ENCODE results near the gene PCDHB11. TPM values are rescaled to one million over a fixed set of nuclear protein-coding genes. Genes with fewer than 3 reads are reported as not detected.

Gene PCDHB11
- total RNA-seq: 0.77 and 1.7 TPM in 2 replicates
- polyA plus RNA-seq: 0.11 and 0.36 TPM in 2 replicates
- polyA plus RNA-seq (2012): 0.09 and 0.26 TPM in 2 replicates
- polyA minus RNA-seq (ENCODE audit: low replicate concordance): not detected in 2 replicates

- Histone ChIP-seq H4K20me1 (ENCODE audit: control insufficient read depth, extremely low read depth, insufficient read depth, low read length) (no peaks in the 10 kb centered on the region), H3K4me1 (ENCODE audit: control insufficient read depth, extremely low read depth, insufficient read depth, low read length) (no peaks in the 10 kb centered on the region), H3K27me3 (ENCODE audit: control insufficient read depth, insufficient read depth, low read length) (no peaks in the 10 kb centered on the region), H3K79me2 (ENCODE audit: control insufficient read depth, insufficient read depth, low read length) (no peaks in the 10 kb centered on the region), H3K4me3 (replicated peaks in 1 of 4; ENCODE audit: control extremely low read depth in 1 of 4, insufficient read depth in 1 of 4, low read depth in 3 of 4, low read length in 4 of 4) (peak within 1 kb of the TSS in 1 of 4 experiments; percentile 25), H3K4me2 (ENCODE audit: extremely low read depth, insufficient read depth, low read length) (no peak within 1 kb of the TSS), H3K27ac (ENCODE audit: insufficient read depth, low read length) (no peak within 1 kb of the TSS), H3K9me3 (ENCODE audit: control insufficient read depth, insufficient read depth, low read depth, low read length) (no peaks in the 10 kb centered on the region), H3K9ac (ENCODE audit: insufficient read depth, low read length) (no peak within 1 kb of the TSS), H3K36me3 (ENCODE audit: control insufficient read depth, insufficient read depth, low read length) (no peaks in the 10 kb centered on the region), H2AFZ (ENCODE audit: low read length) (no peak within 1 kb of the TSS)
- no peak for DNase-seq (ENCODE audit: low read depth in 2 of 2)
- no peak for TF ChIP-seq EZH2 (IDR thresholded peaks at IDR 0.05; ENCODE audit: low read length, missing control alignments)
- no peak for TF ChIP-seq CTCF (conservative IDR thresholded peaks at IDR 0.05 in 1 of 2, IDR thresholded peaks at IDR 0.05 in 1 of 2; ENCODE audit: low read depth in 1 of 2, low read length in 2 of 2)
Measured at GRCh38 chr5:141199359-141200235, at the start of gene PCDHB11. PCDHB11 (plus strand) TSS chr5:141199627; CDS start chr5:141199775, 148 bp downstream.

GRCh38 chr5:141149812-141150211 is 49.6 kb upstream of the PCDHB11 start, which contains the start of gene PCDHB6:
PCDHB6 (plus strand) TSS chr5:141150057; CDS start chr5:141150258, 201 bp downstream.
- Histone ChIP-seq H3K36me3 (ENCODE audit: control insufficient read depth, insufficient read depth, low read length) (no peaks in the 10 kb centered on the region), H3K9ac (ENCODE audit: insufficient read depth, low read length) (no peak within 1 kb of the TSS), H3K27me3 (ENCODE audit: control insufficient read depth, insufficient read depth, low read length) (no peaks in the 10 kb centered on the region), H3K79me2 (ENCODE audit: control insufficient read depth, insufficient read depth, low read length) (no peaks in the 10 kb centered on the region), H3K4me3 (replicated peaks in 1 of 4; ENCODE audit: control extremely low read depth in 1 of 4, insufficient read depth in 1 of 4, low read depth in 3 of 4, low read length in 4 of 4) (peak within 1 kb of the TSS in 1 of 4 experiments; percentile 25), H2AFZ (ENCODE audit: low read length) (no peak within 1 kb of the TSS), H3K9me3 (ENCODE audit: control insufficient read depth, insufficient read depth, low read depth, low read length) (no peaks in the 10 kb centered on the region), H3K27ac (ENCODE audit: insufficient read depth, low read length) (no peak within 1 kb of the TSS), H3K4me1 (ENCODE audit: control insufficient read depth, extremely low read depth, insufficient read depth, low read length) (no peaks in the 10 kb centered on the region), H3K4me2 (ENCODE audit: extremely low read depth, insufficient read depth, low read length) (no peak within 1 kb of the TSS), H4K20me1 (ENCODE audit: control insufficient read depth, extremely low read depth, insufficient read depth, low read length) (no peaks in the 10 kb centered on the region)
- DNase-seq (ENCODE audit: low read depth in 2 of 2): no peak
- TF ChIP-seq EZH2 (IDR thresholded peaks at IDR 0.05; ENCODE audit: low read length, missing control alignments): no peak
- no peak for TF ChIP-seq CTCF (conservative IDR thresholded peaks at IDR 0.05 in 1 of 2, IDR thresholded peaks at IDR 0.05 in 1 of 2; ENCODE audit: low read depth in 1 of 2, low read length in 2 of 2)

- TF ChIP-seq EZH2 (IDR thresholded peaks at IDR 0.05; ENCODE audit: low read length, missing control alignments) (no peak), CTCF (conservative IDR thresholded peaks at IDR 0.05 in 1 of 2, IDR thresholded peaks at IDR 0.05 in 1 of 2; ENCODE audit: low read depth in 1 of 2, low read length in 2 of 2) (no peak)
- no peaks in the 10 kb centered on the region for H3K4me1 ChIP-seq (ENCODE audit: control insufficient read depth, extremely low read depth, insufficient read depth, low read length)
- DNase-seq (ENCODE audit: low read depth in 2 of 2): no peak
- H3K27ac ChIP-seq (ENCODE audit: insufficient read depth, low read length): no peak overlapping the region
- no peaks in the 10 kb centered on the region for H3K9me3 ChIP-seq (ENCODE audit: control insufficient read depth, insufficient read depth, low read depth, low read length)
- no peaks in the 10 kb centered on the region for H3K36me3 ChIP-seq (ENCODE audit: control insufficient read depth, insufficient read depth, low read length)
- peak overlapping the region in 1 of 4 experiments; percentile 25 for H3K4me3 ChIP-seq (replicated peaks in 1 of 4; ENCODE audit: control extremely low read depth in 1 of 4, insufficient read depth in 1 of 4, low read depth in 3 of 4, low read length in 4 of 4)
- H3K9ac ChIP-seq (ENCODE audit: insufficient read depth, low read length): no peak overlapping the region
- H2AFZ ChIP-seq (ENCODE audit: low read length): no peak overlapping the region
- no peak overlapping the region for H3K4me2 ChIP-seq (ENCODE audit: extremely low read depth, insufficient read depth, low read length)
- no peaks in the 10 kb centered on the region for H3K79me2 ChIP-seq (ENCODE audit: control insufficient read depth, insufficient read depth, low read length)
- no peaks in the 10 kb centered on the region for H3K27me3 ChIP-seq (ENCODE audit: control insufficient read depth, insufficient read depth, low read length)
- H4K20me1 ChIP-seq (ENCODE audit: control insufficient read depth, extremely low read depth, insufficient read depth, low read length): no peaks in the 10 kb centered on the region
Measured at GRCh38 chr5:141150224-141150992, 49.0 kb upstream of the PCDHB11 start.

All from fibroblast of lung (primary cell).